Activated T-helper 1 cell treated with anti-CD3 and anti-CD28 coated beads, Interleukin-12 subunit alpha, Interleukin-12 subunit beta, Interleukin-2, Interleukin-4 antibody, amounts not matched to agents 30 ng/mL and 10 ng/mL and 1 ng/mL, durations not matched to agents 14 hours and 24 hours and 36 hours (primary cell): Measurements from ENCODE around the gene REV1. TPM values are rescaled to one million over a fixed set of nuclear protein-coding genes. Genes with fewer than 3 reads are reported as not detected.

Experiments used
- DNase-seq: peaks from one replicate; pipeline ENCODE4 v3.0.0; 2021; ENCODE audit warnings: low spot score
- H3K27ac Mint-ChIP-seq: one replicate; pipeline ENCODE4 v1.8.0; 2021; ENCODE audit warnings: mild to moderate bottlenecking, mixed read lengths
- H3K27me3 Mint-ChIP-seq: one replicate; pipeline ENCODE4 v1.8.0; 2022; ENCODE audit warnings: mild to moderate bottlenecking, moderate library complexity, mixed read lengths; ENCODE audit not compliant: insufficient read depth
- H3K36me3 Mint-ChIP-seq: one replicate; pipeline ENCODE4 v1.8.0; 2021; ENCODE audit warnings: low read depth, mixed read lengths
- H3K4me1 Mint-ChIP-seq: one replicate; pipeline ENCODE4 v1.8.0; 2021; ENCODE audit warnings: low read depth, mixed read lengths
- H3K4me3 Mint-ChIP-seq: one replicate; pipeline ENCODE4 v1.8.0; 2021; ENCODE audit warnings: mild to moderate bottlenecking, moderate library complexity, mixed read lengths
- H3K9me3 Mint-ChIP-seq: one replicate; pipeline ENCODE4 v1.8.0; 2021; ENCODE audit warnings: mixed read lengths
- intact Hi-C: fragments of 100-400 bp; cut with micrococcal nuclease; formaldehyde crosslinking; loops from one replicate; pipeline ENCODE4 v1.15.1; 2024
- total RNA-seq: library from RNA; stranded (reverse); gene quantifications from 2 replicates; pipeline ENCODE4 v1.2.3, GENCODE V29; 2022

Gene REV1
- total RNA-seq, 1 donor from 2014 or later = 49.6 TPM

DNA sequence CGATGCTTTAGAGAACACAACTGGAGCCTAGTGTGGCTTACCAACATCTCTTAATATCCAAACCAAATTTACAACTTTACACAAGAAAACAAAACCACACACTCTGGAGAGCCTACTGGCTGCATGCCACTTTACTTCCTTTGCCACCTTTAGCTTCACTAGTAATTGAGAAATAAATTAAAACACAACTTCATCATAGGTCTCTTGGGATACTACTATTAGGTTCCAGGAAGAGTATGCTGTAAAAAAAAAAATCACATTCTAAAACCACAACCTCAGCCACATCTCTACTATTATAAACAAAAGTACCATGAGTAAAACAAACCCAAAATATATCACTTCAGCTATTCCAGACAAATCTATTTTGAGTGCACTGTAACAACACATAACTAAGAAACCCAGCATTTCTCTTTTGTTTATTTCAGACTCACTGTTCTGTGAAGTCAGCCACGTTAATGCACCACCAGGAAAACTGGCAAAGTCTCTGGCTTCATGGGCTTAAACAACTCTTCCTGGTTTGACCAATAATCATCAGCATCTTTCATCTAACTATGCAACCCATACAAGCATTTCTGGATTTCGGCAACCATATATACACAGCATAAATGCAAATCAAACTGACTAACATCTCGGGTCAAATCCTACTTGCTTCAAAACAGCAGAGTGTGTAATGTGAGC, 59.1 kb downstream of the REV1 start:
- DNase-seq = no peak
- H3K4me3 Mint-ChIP-seq = no peak overlapping the region
- peak overlapping the region; percentile 7 for H3K27ac Mint-ChIP-seq
- peaks cover 18% of the 10 kb centered on the region for H3K36me3 Mint-ChIP-seq
- H3K9me3 Mint-ChIP-seq = no peaks in the 10 kb centered on the region
- peaks cover 11% of the 10 kb centered on the region for H3K4me1 Mint-ChIP-seq
- H3K27me3 Mint-ChIP-seq = no peaks in the 10 kb centered on the region
- intact Hi-C loops = no loop called here

GRCh38 chr2:99425022-99425421, 64.8 kb downstream of the REV1 start:
- Mint-ChIP-seq H3K27ac (no peak overlapping the region), H3K27me3 (no peaks in the 10 kb centered on the region), H3K36me3 (peaks cover 29% of the 10 kb centered on the region), H3K9me3 (no peaks in the 10 kb centered on the region), H3K4me3 (no peak overlapping the region), H3K4me1 (no peaks in the 10 kb centered on the region)
- no peak for DNase-seq
- intact Hi-C loops = no loop called here

DNA sequence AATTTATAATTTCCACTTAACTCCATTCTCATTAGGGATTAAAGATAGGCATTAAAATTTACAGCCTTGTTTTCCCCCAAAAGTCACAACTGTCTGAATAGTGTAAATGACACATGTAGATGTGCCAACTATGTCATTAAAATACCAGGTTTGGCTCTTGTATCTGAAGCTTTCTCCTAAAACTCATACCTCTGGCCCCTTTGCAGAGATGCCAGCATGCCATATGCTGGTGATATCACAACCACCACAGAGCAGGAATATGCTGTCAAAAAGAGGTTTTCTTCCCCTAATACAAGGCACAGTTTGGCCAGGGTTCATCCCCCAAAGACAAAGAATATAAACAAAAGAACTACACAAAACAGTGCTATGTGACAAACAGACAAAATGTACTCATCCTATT, 65.4 kb downstream of the REV1 start:
- no peak overlapping the region for H3K27ac Mint-ChIP-seq
- intact Hi-C loops = no loop called here
- no peaks in the 10 kb centered on the region for H3K9me3 Mint-ChIP-seq
- H3K4me1 Mint-ChIP-seq = no peaks in the 10 kb centered on the region
- peaks cover 33% of the 10 kb centered on the region for H3K36me3 Mint-ChIP-seq
- no peak overlapping the region for H3K4me3 Mint-ChIP-seq
- DNase-seq = no peak
- no peaks in the 10 kb centered on the region for H3K27me3 Mint-ChIP-seq

GRCh38 chr2:99422599-99422998, 67.2 kb downstream of the REV1 start:
- H3K36me3 Mint-ChIP-seq = peaks cover 28% of the 10 kb centered on the region
- DNase-seq = no peak
- no peak overlapping the region for H3K4me3 Mint-ChIP-seq
- intact Hi-C loops = no loop called here
- H3K27me3 Mint-ChIP-seq = no peaks in the 10 kb centered on the region
- no peaks in the 10 kb centered on the region for H3K4me1 Mint-ChIP-seq
- H3K27ac Mint-ChIP-seq = no peak overlapping the region
- no peaks in the 10 kb centered on the region for H3K9me3 Mint-ChIP-seq

- Mint-ChIP-seq H3K4me1 (no peaks in the 10 kb centered on the region), H3K27me3 (no peaks in the 10 kb centered on the region), H3K9me3 (no peaks in the 10 kb centered on the region), H3K36me3 (peaks cover 30% of the 10 kb centered on the region), H3K27ac (no peak overlapping the region), H3K4me3 (no peak overlapping the region)
- no peak for DNase-seq
- intact Hi-C loops = no loop called here
Measured at GRCh38 chr2:99421469-99421868, 68.3 kb downstream of the REV1 start.

DNA sequence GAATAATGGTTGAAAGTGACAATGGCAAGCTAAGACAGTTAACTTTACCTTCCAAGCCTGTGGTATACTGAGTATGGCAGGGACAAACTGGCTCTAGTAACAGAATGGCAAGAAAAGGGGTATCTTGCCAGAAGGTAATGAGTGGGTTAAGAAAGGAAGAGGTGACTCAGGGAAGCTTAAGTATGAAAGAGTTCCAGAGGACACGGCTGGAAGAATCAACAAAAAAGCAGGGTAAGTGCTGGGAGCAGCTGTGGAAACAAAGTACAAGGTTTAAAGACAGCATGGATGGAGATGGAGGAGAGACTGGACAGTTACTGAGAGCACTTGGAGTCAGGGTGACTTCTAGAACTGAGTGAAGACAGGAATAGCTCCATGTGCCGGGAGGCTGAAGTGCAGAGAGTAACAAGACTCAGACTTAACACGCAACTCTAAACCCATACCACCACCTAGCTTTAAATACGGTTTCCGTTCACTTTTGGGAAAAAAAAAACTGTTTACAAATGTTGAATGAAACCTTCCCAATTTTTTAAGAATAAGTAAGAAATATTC, 69.0 kb downstream of the REV1 start:
- no peak overlapping the region for H3K4me3 Mint-ChIP-seq
- no peaks in the 10 kb centered on the region for H3K27me3 Mint-ChIP-seq
- no peak for DNase-seq
- no peaks in the 10 kb centered on the region for H3K4me1 Mint-ChIP-seq
- H3K27ac Mint-ChIP-seq = peak overlapping the region; percentile 36
- no peaks in the 10 kb centered on the region for H3K9me3 Mint-ChIP-seq
- intact Hi-C loops = no loop called here
- peaks cover 30% of the 10 kb centered on the region for H3K36me3 Mint-ChIP-seq

- DNase-seq = no peak
- Mint-ChIP-seq H3K27ac (no peak overlapping the region), H3K27me3 (no peaks in the 10 kb centered on the region), H3K4me1 (no peaks in the 10 kb centered on the region), H3K36me3 (peaks cover 30% of the 10 kb centered on the region), H3K4me3 (no peak overlapping the region), H3K9me3 (no peaks in the 10 kb centered on the region)
- intact Hi-C loops = no loop called here
Measured at GRCh38 chr2:99420031-99420430, 69.8 kb downstream of the REV1 start.

DNA sequence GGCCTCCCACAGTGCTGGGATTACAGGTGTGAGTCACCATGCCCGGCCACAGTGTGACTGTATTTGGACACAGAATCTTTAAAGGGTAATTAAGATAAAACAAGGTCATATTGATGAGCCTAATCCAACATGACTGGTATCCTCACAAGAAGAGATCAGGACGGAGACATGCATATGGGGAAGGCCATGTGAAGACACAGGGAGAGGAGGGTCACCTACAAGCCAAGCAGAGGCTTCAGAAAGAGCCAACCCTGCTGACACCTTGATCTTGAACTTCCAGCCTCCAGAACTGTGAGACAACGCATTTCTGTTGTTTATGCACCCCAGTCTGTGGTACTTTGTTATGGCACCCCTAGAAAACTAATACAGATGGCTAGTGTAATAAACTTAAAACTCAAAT, 72.4 kb downstream of the REV1 start:
- no peaks in the 10 kb centered on the region for H3K27me3 Mint-ChIP-seq
- H3K27ac Mint-ChIP-seq = no peak overlapping the region
- DNase-seq = no peak
- H3K4me1 Mint-ChIP-seq = no peaks in the 10 kb centered on the region
- no peak overlapping the region for H3K4me3 Mint-ChIP-seq
- H3K9me3 Mint-ChIP-seq = no peaks in the 10 kb centered on the region
- peaks cover 34% of the 10 kb centered on the region for H3K36me3 Mint-ChIP-seq
- intact Hi-C loops = no loop called here

GRCh38 chr2:99414566-99414965, 75.3 kb downstream of the REV1 start:
- H3K4me1 Mint-ChIP-seq = no peaks in the 10 kb centered on the region
- no peak overlapping the region for H3K4me3 Mint-ChIP-seq
- no peak for DNase-seq
- H3K27ac Mint-ChIP-seq = no peak overlapping the region
- intact Hi-C loops = no loop called here
- H3K27me3 Mint-ChIP-seq = peaks cover 2% of the 10 kb centered on the region
- H3K9me3 Mint-ChIP-seq = no peaks in the 10 kb centered on the region
- H3K36me3 Mint-ChIP-seq = peaks cover 27% of the 10 kb centered on the region

- peaks cover 27% of the 10 kb centered on the region for H3K36me3 Mint-ChIP-seq
- DNase-seq = no peak
- peaks cover 2% of the 10 kb centered on the region for H3K27me3 Mint-ChIP-seq
- H3K4me1 Mint-ChIP-seq = no peaks in the 10 kb centered on the region
- no peak overlapping the region for H3K27ac Mint-ChIP-seq
- H3K4me3 Mint-ChIP-seq = no peak overlapping the region
- H3K9me3 Mint-ChIP-seq = no peaks in the 10 kb centered on the region
- intact Hi-C loops = no loop called here
Measured at GRCh38 chr2:99410276-99410675, 79.5 kb downstream of the REV1 start.

DNA sequence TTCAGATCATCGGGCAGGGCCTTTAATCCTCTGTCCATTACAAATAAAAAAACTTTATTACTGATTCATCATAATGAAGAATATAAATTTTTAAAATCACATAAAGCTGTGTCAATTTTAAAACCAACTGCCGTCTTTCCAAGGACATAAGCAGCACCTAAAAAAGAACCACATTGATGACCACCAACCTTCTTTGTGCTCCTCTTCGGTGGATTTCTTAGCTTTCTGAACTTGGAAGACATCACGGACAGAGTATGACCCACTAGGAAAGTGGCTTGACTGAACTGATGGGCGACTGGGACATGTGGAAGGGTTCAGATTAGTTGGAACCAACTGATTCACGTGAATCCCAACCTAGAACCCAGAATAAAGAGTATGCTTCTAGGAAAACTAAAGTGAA, 83.7 kb downstream of the REV1 start:
- Mint-ChIP-seq H3K27ac (no peak overlapping the region), H3K9me3 (no peaks in the 10 kb centered on the region)
- intact Hi-C loops = no loop called here

GRCh38 chr2:99404797-99405669, 84.8 kb downstream of the REV1 start:
- Mint-ChIP-seq H3K9me3 (no peaks in the 10 kb centered on the region), H3K36me3 (peaks cover 31% of the 10 kb centered on the region), H3K27me3 (no peaks in the 10 kb centered on the region), H3K27ac (no peak overlapping the region), H3K4me3 (no peak overlapping the region), H3K4me1 (peaks cover 11% of the 10 kb centered on the region)
- intact Hi-C loops = loop anchor here (5.0 kb wide), 1 partner anchor 87 kb away; the partner anchor contains the start of gene REV1
- no peak for DNase-seq

More for the DNA sequence above, 83.7 kb downstream of the REV1 start:
- H3K4me1 Mint-ChIP-seq = peaks cover 11% of the 10 kb centered on the region
- no peak for DNase-seq
- H3K4me3 Mint-ChIP-seq = no peak overlapping the region
- peaks cover 29% of the 10 kb centered on the region for H3K36me3 Mint-ChIP-seq
- H3K27me3 Mint-ChIP-seq = peaks cover 2% of the 10 kb centered on the region
